H1 (cell line): ENCODE data around the gene RAB39A. TPM values are rescaled to one million over a fixed set of nuclear protein-coding genes. Genes with fewer than 3 reads are reported as not detected.

Experiments used
- CTCF ChIA-PET: fragments of 300-600 bp; sonication (Branson Sonifier 250); formaldehyde crosslinking; loops from one replicate; lab custom pipeline; 2021; ENCODE audit not compliant: partially characterized antibody; lab: Charles Lee
- POLR2A ChIA-PET: fragments of 300-600 bp; sonication (Branson Sonifier 250); formaldehyde crosslinking; loops from one replicate; lab custom pipeline; 2021; ENCODE audit warnings: inconsistent platforms; ENCODE audit not compliant: partially characterized antibody; lab: Charles Lee
- DNase-seq, 2 experiments: peaks; one replicate each; pipeline versions ENCODE4 v3.0.0 to v3.0.0-alpha.2; 2010 to 2022; ENCODE audit warnings: low spot score in 2 of 2, low read depth in 1 of 2, mixed read lengths in 1 of 2
- FAIRE-seq: peaks from 2 replicates; lab custom pipeline; 2011; peaks lifted over from hg19 to GRCh38; lab: Jason Lieb, UNC
- H2AFZ ChIP-seq: 2 replicates; pipeline ENCODE4 v1.8.1; 2012; ENCODE audit warnings: low read length, inconsistent platforms
- H2AK5ac ChIP-seq: 2 replicates; pipeline ENCODE4 v1.6.1; 2013; ENCODE audit warnings: low read depth, low read length
- H2BK120ac ChIP-seq: replicated peaks from 2 replicates; pipeline ENCODE3; 2013; ENCODE audit warnings: low read depth, low read length, inconsistent platforms
- H2BK12ac ChIP-seq: 2 replicates; pipeline ENCODE4 v1.6.1; 2013; ENCODE audit warnings: low read depth, low read length
- H2BK15ac ChIP-seq: 2 replicates; pipeline ENCODE4 v1.6.1; 2013; ENCODE audit warnings: low read length
- H2BK20ac ChIP-seq: 2 replicates; pipeline ENCODE4 v1.6.1; 2013; ENCODE audit warnings: low read length
- H2BK5ac ChIP-seq: 2 replicates; pipeline ENCODE4 v1.6.1; 2013; ENCODE audit warnings: low read depth, low read length
- H3K14ac ChIP-seq: 2 replicates; pipeline ENCODE4 v1.6.1; 2013; ENCODE audit warnings: inconsistent platforms; ENCODE audit not compliant: insufficient read length
- H3K18ac ChIP-seq: 2 replicates; pipeline ENCODE4 v1.6.1; 2013; ENCODE audit warnings: low read length; ENCODE audit errors: extremely low read depth
- H3K23ac ChIP-seq: 2 replicates; pipeline ENCODE4 v1.6.1; 2013; ENCODE audit warnings: inconsistent platforms; ENCODE audit not compliant: insufficient read length
- H3K23me2 ChIP-seq: 2 replicates; pipeline ENCODE4 v1.6.1; 2013; ENCODE audit warnings: low read depth, low read length
- H3K27ac ChIP-seq: 2 replicates; pipeline ENCODE4 v1.6.1; 2011; ENCODE audit warnings: low read depth, low read length, inconsistent platforms
- H3K27me3 ChIP-seq, 4 experiments: replicated peaks in 1 of 4; 1 replicate in 1 of 4; 2 replicates in 3 of 4; pipeline versions ENCODE4 v1.6.1 to v1.8.1; 2011 to 2013; ENCODE audit warnings: low read length in 3 of 4, mild to moderate bottlenecking in 3 of 4, inconsistent platforms in 2 of 4, mixed read lengths in 2 of 4, moderate library complexity in 1 of 4; ENCODE audit not compliant: control insufficient read depth in 3 of 4, insufficient read depth in 3 of 4; ENCODE audit errors: extremely low read depth in 1 of 4
- H3K36me3 ChIP-seq, 4 experiments: 2 replicates each; pipeline versions ENCODE4 v1.6.1 to v1.8.1; 2011 to 2013; ENCODE audit warnings: mild to moderate bottlenecking in 4 of 4, low read length in 3 of 4, moderate library complexity in 2 of 4, control low read depth in 1 of 4, inconsistent platforms in 1 of 4; ENCODE audit not compliant: insufficient read depth in 4 of 4, control insufficient read depth in 2 of 4
- H3K4ac ChIP-seq: replicated peaks from 2 replicates; pipeline ENCODE3; 2013; ENCODE audit warnings: low read length, low read depth, mixed read lengths, inconsistent platforms; ENCODE audit not compliant: insufficient read length
- H3K4me1 ChIP-seq, 4 experiments: replicated peaks in 1 of 4; 1 replicate in 1 of 4; 2 replicates in 3 of 4; pipeline versions ENCODE4 v1.6.1 to v1.8.1; 2011 to 2013; ENCODE audit warnings: low read length in 3 of 4, inconsistent platforms in 2 of 4, mixed read lengths in 1 of 4; ENCODE audit not compliant: insufficient read depth in 4 of 4, control insufficient read depth in 3 of 4
- H3K4me2 ChIP-seq, 2 experiments: 2 replicates each; pipeline versions ENCODE4 v1.6.1 to v1.8.1; 2011 to 2013; ENCODE audit warnings: low read depth in 2 of 2, low read length in 2 of 2, control low read depth in 1 of 2, inconsistent platforms in 1 of 2, mild to moderate bottlenecking in 1 of 2; ENCODE audit not compliant: insufficient read depth in 1 of 2
- H3K4me3 ChIP-seq, 4 experiments: fragments of 200-600, 300-600 bp in 1 of 4; sonication (generic), shearing (Covaris generic), sonication (Bioruptor Twin) in 1 of 4; 2 replicates each; pipeline versions ENCODE4 v1.5.1 to v1.8.1; 2011 to 2016; ENCODE audit warnings: low read length in 4 of 4, low read depth in 3 of 4, control low read depth in 2 of 4, inconsistent platforms in 2 of 4, mild to moderate bottlenecking in 2 of 4, mixed read lengths in 1 of 4, moderate library complexity in 1 of 4; ENCODE audit not compliant: insufficient read depth in 2 of 4; ENCODE audit errors: extremely low read depth in 1 of 4
- H3K56ac ChIP-seq: replicated peaks from 2 replicates; pipeline ENCODE3; 2013; ENCODE audit warnings: low read depth, mild to moderate bottlenecking, mixed read lengths, low read length, inconsistent platforms; ENCODE audit not compliant: insufficient read length
- H3K79me1 ChIP-seq: 2 replicates; pipeline ENCODE4 v1.6.1; 2013; ENCODE audit warnings: low read depth, low read length, control low read depth
- H3K79me2 ChIP-seq, 2 experiments: 2 replicates each; pipeline versions ENCODE4 v1.6.1 to v1.8.1; 2012 to 2013; ENCODE audit warnings: low read length in 2 of 2, mild to moderate bottlenecking in 2 of 2, inconsistent platforms in 1 of 2; ENCODE audit not compliant: insufficient read depth in 2 of 2, control insufficient read depth in 1 of 2
- H3K9ac ChIP-seq, 4 experiments: replicated peaks in 1 of 4; 1 replicate in 1 of 4; 2 replicates in 3 of 4; pipeline versions ENCODE4 v1.6.1 to v1.8.1; 2011 to 2013; ENCODE audit warnings: low read depth in 3 of 4, low read length in 3 of 4, control low read depth in 2 of 4, mild to moderate bottlenecking in 2 of 4, moderate library complexity in 2 of 4, inconsistent platforms in 1 of 4; ENCODE audit errors: extremely low read depth in 1 of 4
- H3K9me3 ChIP-seq, 2 experiments: 2 replicates each; pipeline versions ENCODE4 v1.6.1 to v1.8.1; 2012 to 2013; ENCODE audit warnings: mild to moderate bottlenecking in 2 of 2, moderate library complexity in 2 of 2, control low read depth in 1 of 2, inconsistent platforms in 1 of 2, low read depth in 1 of 2, low read length in 1 of 2, mixed read lengths in 1 of 2; ENCODE audit not compliant: insufficient read depth in 2 of 2
- H4K20me1 ChIP-seq, 2 experiments: replicated peaks in 1 of 2; 2 replicates each; pipeline versions ENCODE3 to v1.8.1; 2011 to 2013; ENCODE audit warnings: inconsistent platforms in 2 of 2, low read length in 2 of 2, mild to moderate bottlenecking in 1 of 2; ENCODE audit not compliant: insufficient read depth in 2 of 2, control insufficient read depth in 1 of 2
- H4K5ac ChIP-seq: 2 replicates; pipeline ENCODE4 v1.6.1; 2013; ENCODE audit warnings: low read length, low read depth, mixed read lengths, inconsistent platforms; ENCODE audit not compliant: insufficient read length
- H4K8ac ChIP-seq: 2 replicates; pipeline ENCODE4 v1.8.0; 2013; ENCODE audit warnings: mild to moderate bottlenecking, moderate library complexity, low read length, inconsistent platforms; ENCODE audit not compliant: insufficient read depth; ENCODE audit errors: extremely low read depth
- H4K91ac ChIP-seq: replicated peaks from 2 replicates; pipeline ENCODE3; 2013; ENCODE audit warnings: low read length, mixed read lengths, inconsistent platforms; ENCODE audit not compliant: insufficient read length
- BACH1 ChIP-seq: IDR thresholded peaks from 2 replicates; pipeline ENCODE4 v1.6.1; 2012; ENCODE audit warnings: low read length, improper control_type of control experiment
- CBX5 ChIP-seq: fragments of 300-800, 300-1000 bp; sonication (generic); IDR thresholded peaks from 2 replicates; pipeline ENCODE4 v1.7.1; 2016; ENCODE audit warnings: antibody characterized with exemption, low read length, low read depth
- CHD1 ChIP-seq: IDR thresholded peaks from 2 replicates; pipeline ENCODE4 v1.6.1; 2012; ENCODE audit warnings: low read depth, low read length, improper control_type of control experiment
- CHD2 ChIP-seq: IDR thresholded peaks from 2 replicates; pipeline ENCODE4 v1.6.1; 2012; ENCODE audit warnings: low read length, improper control_type of control experiment
- CTBP2 ChIP-seq: IDR thresholded peaks from 2 replicates; pipeline ENCODE4 v1.7.0; 2011; ENCODE audit warnings: borderline replicate concordance, mild to moderate bottlenecking, moderate library complexity, mixed read lengths, low read length; ENCODE audit not compliant: insufficient read depth, insufficient read length
- KDM1A ChIP-seq: fragments of 200-600, 300-600 bp; sonication (generic); IDR thresholded peaks from 2 replicates; pipeline ENCODE4 v1.7.1; 2016; ENCODE audit warnings: mild to moderate bottlenecking, low read length, borderline replicate concordance
- MAFK ChIP-seq: IDR thresholded peaks from 2 replicates; pipeline ENCODE4 v1.6.1; 2012; ENCODE audit warnings: low read depth, mild to moderate bottlenecking, improper control_type of control experiment, low read length
- PHF8 ChIP-seq: fragments of 200-600 bp; sonication (generic); conservative IDR thresholded peaks from 2 replicates; pipeline ENCODE4 v1.7.1; 2012; ENCODE audit warnings: low read depth, mild to moderate bottlenecking, inconsistent platforms, low read length, moderate library complexity
- POU5F1 ChIP-seq: IDR thresholded peaks from 2 replicates; pipeline ENCODE4 v1.6.1; 2011; ENCODE audit warnings: low read depth, mild to moderate bottlenecking, low read length, moderate library complexity
- RAD21 ChIP-seq, 2 experiments: IDR thresholded peaks in 1 of 2; conservative IDR thresholded peaks in 1 of 2; 2 replicates each; pipeline ENCODE4 v1.6.1; 2011; ENCODE audit warnings: low read depth in 2 of 2, low read length in 2 of 2, improper control_type of control experiment in 1 of 2, inconsistent platforms in 1 of 2, mild to moderate bottlenecking in 1 of 2, moderate library complexity in 1 of 2
- SRF ChIP-seq: IDR thresholded peaks from 2 replicates; pipeline ENCODE4 v1.6.1; 2011; ENCODE audit warnings: mild to moderate bottlenecking, low read depth, low read length, moderate library complexity
- TAF7 ChIP-seq: optimal IDR thresholded peaks from 2 replicates; pipeline ENCODE3; 2011; ENCODE audit warnings: low read depth, mild to moderate bottlenecking, inconsistent platforms, low read length, moderate library complexity, borderline replicate concordance
- TEAD4 ChIP-seq: IDR thresholded peaks from 2 replicates; pipeline ENCODE4 v1.6.1; 2012; ENCODE audit warnings: low read depth, low read length, inconsistent platforms, mixed read lengths
- WGBS, 2 experiments: shearing (Covaris generic) in 1 of 2; methylation state at CpG; one replicate each; pipeline versions ENCODE4 v1.1.6 to v1.1.7; 2013 to 2015; ENCODE audit warnings: low lambda C conversion rate in 2 of 2, mixed read lengths in 2 of 2, inconsistent platforms in 1 of 2, low coverage in 1 of 2, missing lambda C conversion rate in 1 of 2; ENCODE audit not compliant: insufficient replicate concordance in 2 of 2, insufficient coverage in 1 of 2, insufficient read length in 1 of 2; ENCODE audit errors: extremely low coverage in 1 of 2, missing lambda C conversion rate in 1 of 2; 5-methylcytosine and 5-hydroxymethylcytosine counted together
- polyA plus RNA-seq, 7 experiments: library from polyadenylated mRNA; depleted of rRNA in 3 of 7; stranded (reverse) in 5 of 7; unstranded in 2 of 7; fragments of >200 nt in 5 of 7; fragments of 200-250 nt in 2 of 7; gene quantifications; 1 replicate in 5 of 7; 2 replicates in 1 of 7; 4 replicates in 1 of 7; pipeline versions ENCODE4 v1.2.1 to v1.2.3, GENCODE V29; 2011 to 2013; ENCODE audit warnings: missing spikeins in 2 of 7, mixed read lengths in 2 of 7
- total RNA-seq: library from RNA; stranded (reverse); fragmentation: NEBNext Ultra II Directional; extraction: Animal tissue kit (Norgen Biotek cat#: 25700); gene quantifications from 2 replicates; pipeline ENCODE4 v1.2.1, GENCODE V29; 2021

The RAB39A gene
- total and polyA plus RNA-seq, 2 of the 8 experiments (the other 6 are each of a cell fraction or from before 2014, with no cell fraction given): 7.1 to 19.1 TPM

DNA sequence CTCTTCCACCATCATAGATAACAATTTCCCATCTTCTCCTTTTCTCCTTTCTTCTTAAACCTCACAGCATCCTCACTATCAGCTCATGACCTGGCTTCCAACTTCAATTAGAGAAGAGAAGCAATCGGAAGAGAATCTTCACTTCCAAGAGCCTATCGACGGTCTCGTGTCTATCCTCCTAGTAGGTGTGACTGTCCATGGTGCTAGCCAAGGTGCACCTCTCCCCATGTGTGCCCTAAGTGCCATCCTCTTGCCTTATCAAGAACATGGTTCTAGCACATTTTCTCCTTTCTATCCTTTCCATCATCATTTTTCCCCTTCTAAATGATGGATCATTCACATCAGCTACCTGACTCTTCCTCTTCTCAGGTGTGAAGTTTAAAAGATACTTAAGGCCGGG lies 75.4 kb downstream of the RAB39A start:
- Histone ChIP-seq H3K4me3 (no peak overlapping the region), H4K8ac (no peak overlapping the region), H3K79me2 (no peaks in the 10 kb centered on the region), H3K14ac (no peak overlapping the region), H3K27me3 (no peaks in the 10 kb centered on the region), H3K4me1 (no peaks in the 10 kb centered on the region), H2AFZ (no peak overlapping the region), H3K9ac (no peak overlapping the region), H3K27ac (no peak overlapping the region), H3K18ac (no peak overlapping the region), H2BK12ac (no peak overlapping the region), H3K23me2 (no peaks in the 10 kb centered on the region), H2BK20ac (no peak overlapping the region), H3K4me2 (no peak overlapping the region), H3K23ac (no peak overlapping the region), H4K20me1 (no peaks in the 10 kb centered on the region), H3K9me3 (no peaks in the 10 kb centered on the region), H3K36me3 (no peaks in the 10 kb centered on the region), H2BK120ac (no peak overlapping the region), H3K56ac (no peak overlapping the region), H2BK15ac (no peak overlapping the region), H4K91ac (no peak overlapping the region), H2BK5ac (no peak overlapping the region), H3K4ac (no peak overlapping the region), H3K79me1 (no peaks in the 10 kb centered on the region), H2AK5ac (no peak overlapping the region), H4K5ac (no peak overlapping the region)
- TF ChIP-seq RAD21 (IDR thresholded peaks at IDR 0.05 in 1 of 2, conservative IDR thresholded peaks at IDR 0.05 in 1 of 2; ENCODE audit: low read depth in 2 of 2, low read length in 2 of 2): no peak
- TF ChIP-seq CBX5: no peak
- TF ChIP-seq PHF8: no peak
- TF ChIP-seq POU5F1: no peak
- TF ChIP-seq KDM1A: no peak
- TF ChIP-seq MAFK: no peak
- no peak for TF ChIP-seq SRF
- TF ChIP-seq TEAD4: no peak
- no peak for TF ChIP-seq CHD2
- no peak for TF ChIP-seq TAF7
- TF ChIP-seq CTBP2: no peak
- TF ChIP-seq CHD1: no peak
- no peak for TF ChIP-seq BACH1
- 94% methylated on average over 5 of the region's 5 CpGs; no CpG with 5 or more reads in 1 of the 2 experiments for WGBS, 2 experiments
- DNase-seq (no peak), FAIRE-seq (no peak)
- CTCF ChIA-PET: interaction anchor here (0.8 to 2.0 kb wide), 7 partner anchors 8 to 503 kb away, joined by 3 to 7 read pairs (median 4); no protein-coding TSS in a partner anchor
- POLR2A ChIA-PET: no interaction called here
